HL-60/S4 treated with phorbol 12-myristate 13-acetate at 8.2 ng/mL for 4 days and 3 days (cell line): ENCODE results near the gene PDK1.
"Not testable (repeated sequence)": the region's sequence is repeated elsewhere in the genome, so short reads cannot be mapped to it uniquely, and the experiment has no call there.

Experiments
- in situ Hi-C: fragments of 300-500 bp; cut with MboI; formaldehyde crosslinking; loops from 2 replicates; pipeline ENCODE4 v1.15.0; 2022; ENCODE audit warnings: low sequenced_read_pairs

PDK1 gene

GRCh38 chr2:172551271-172551670, 4.6 kb upstream of the PDK1 start:
- in situ Hi-C loops = no loop called here

DNA sequence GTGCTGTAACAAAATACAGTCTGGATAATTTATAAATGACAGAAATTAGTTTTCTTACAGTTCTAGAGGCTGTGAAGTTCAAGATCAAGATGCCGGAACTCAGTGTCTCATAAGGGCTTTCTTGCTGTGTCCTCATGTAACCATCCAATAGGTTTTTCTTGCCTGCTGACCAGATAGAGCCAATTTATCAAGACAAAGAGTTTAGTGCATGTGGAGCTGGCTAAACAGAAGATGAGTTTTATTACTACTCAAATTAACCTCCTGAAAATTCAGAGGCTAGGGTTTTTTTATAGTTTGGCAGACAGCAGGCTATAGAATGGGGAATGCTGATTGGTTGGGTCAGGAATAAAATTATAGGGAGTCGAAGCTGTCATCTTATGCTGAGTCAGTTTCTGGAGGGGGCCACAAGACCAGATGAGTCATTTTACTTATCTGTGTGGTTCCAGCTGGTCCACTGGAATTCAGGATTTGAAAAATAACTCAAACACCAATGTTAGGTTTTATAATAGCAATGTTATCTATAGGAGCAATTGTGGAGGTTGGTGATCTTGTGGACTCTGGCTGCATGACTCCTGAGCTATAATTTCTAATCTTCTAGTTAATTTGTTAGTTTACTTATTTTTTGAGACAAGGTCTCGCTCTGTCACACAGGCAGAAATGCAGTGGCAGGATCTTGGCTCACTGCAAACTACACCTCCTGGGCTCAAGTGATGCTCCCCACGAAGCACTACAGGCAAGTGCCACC, 3.2 kb upstream of the PDK1 start:
- in situ Hi-C loops = no loop called here

GRCh38 chr2:172554352-172555271, 1.3 kb upstream of the PDK1 start:
- in situ Hi-C loops = no loop called here

DNA sequence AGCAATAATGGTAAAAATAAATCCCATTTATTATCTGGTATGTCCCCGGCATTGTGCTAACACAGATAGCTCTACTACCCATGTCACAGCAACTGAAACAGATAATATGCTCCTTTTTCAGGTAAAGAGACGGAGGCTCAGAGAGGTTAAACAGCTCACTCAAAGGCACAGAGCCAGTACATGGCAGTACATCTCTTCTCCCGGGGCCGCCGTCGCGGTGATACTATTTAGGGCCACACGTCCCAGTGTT, 693 bp upstream of the PDK1 start:
- in situ Hi-C loops = no loop called here

- in situ Hi-C loops = no loop called here
These were observed 569 bp downstream of the PDK1 start for GRCh38 chr2:172556284-172557033.

DNA sequence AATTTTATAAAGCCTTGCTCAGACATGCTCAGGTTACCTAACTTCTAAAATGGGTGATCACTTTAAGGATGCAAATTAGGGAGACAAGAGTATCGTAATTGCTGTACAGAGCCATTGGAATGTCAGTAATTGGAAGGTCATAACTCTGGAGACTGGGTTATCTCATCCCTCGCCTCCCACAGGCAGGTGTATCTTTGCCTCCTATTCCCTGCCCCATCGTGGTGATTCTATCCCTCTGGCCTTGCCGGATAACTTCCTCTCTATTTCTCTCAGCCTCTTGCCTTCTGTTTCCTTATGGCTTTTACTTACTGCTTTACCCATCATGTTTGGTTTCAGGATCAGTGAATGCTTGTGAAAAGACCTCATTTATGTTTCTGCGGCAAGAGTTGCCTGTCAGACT, 2.5 kb downstream of the PDK1 start:
- in situ Hi-C loops = no loop called here

- in situ Hi-C loops = no loop called here
These were observed 4.8 kb downstream of the PDK1 start for GRCh38 chr2:172560721-172561120.

GRCh38 chr2:172561270-172561669, 5.4 kb downstream of the PDK1 start:
- in situ Hi-C loops = no loop called here

DNA sequence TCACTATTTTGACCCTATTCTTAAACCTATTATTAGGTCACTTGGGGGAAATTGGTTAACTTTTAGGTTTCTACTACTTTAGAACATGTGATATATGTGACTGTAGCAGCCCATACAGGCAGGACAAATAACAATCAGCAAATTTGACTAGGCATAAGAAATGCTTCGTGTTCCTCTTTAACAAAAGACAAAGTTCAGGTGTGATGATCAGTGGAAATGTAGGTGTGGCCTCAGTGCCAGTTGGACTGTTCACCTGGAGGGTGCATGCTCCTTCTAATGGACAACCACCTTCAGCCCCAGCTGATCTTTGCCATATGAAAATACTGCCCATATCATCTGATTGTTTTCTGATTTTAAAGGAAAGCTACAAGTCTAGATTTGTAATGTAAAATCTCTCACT, 6.4 kb downstream of the PDK1 start:
- in situ Hi-C loops = no loop called here

DNA sequence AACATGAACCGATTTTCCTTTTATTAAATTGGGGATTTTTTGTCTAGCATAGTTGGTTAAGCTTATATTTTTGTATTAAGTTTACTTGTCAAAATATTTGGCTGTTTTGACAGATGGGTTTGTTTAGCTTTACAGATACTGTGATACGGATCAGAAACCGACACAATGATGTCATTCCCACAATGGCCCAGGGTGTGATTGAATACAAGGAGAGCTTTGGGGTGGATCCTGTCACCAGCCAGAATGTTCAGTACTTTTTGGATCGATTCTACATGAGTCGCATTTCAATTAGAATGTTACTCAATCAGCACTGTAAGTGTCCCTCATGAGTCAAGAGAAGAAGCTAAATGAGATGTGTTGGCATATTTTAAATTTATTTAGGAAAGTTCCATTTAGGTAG, 8.5 kb downstream of the PDK1 start:
- in situ Hi-C loops = no loop called here

DNA sequence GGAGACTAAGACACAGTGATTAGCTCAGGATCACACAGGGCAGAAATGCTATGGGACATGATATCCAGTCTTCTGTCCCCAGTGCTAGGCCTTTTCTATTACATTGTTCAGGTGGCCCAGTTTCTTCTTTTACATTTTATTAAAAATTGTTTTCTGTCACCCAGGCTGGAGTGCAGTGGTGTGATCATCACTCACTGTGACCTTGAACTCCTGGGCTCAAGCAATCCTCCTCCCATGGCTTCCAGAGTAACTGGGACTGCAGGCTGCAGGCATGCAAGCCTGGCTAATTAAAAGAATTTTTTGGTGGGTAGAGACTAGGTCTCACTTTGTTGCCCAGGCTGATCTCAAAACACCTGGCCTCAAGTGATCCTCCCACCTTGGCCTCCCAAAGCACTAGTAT, 15.4 kb downstream of the PDK1 start:
- in situ Hi-C loops = no loop called here

GRCh38 chr2:172572981-172573380, 17.1 kb downstream of the PDK1 start:
- in situ Hi-C loops = no loop called here

DNA sequence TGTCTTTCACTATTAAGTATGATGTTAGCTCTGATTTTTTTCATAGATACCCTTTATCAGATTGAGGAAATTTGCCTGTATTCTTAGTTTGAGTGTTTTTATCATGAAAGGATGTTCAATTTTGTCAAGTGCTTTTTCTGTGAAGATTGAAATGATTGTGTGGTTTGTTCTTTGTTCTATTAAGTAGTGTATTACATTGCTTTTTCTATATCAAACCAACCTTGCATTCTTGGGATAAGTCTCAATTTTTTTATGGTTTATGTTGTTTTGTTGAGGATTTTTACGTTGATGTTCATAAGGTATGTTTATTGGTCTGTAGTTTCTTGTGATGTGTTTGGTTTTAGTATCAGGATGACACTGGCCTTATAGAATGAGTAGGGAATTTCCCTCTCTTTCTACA, 19.1 kb downstream of the PDK1 start:
- in situ Hi-C loops = no loop called here

DNA sequence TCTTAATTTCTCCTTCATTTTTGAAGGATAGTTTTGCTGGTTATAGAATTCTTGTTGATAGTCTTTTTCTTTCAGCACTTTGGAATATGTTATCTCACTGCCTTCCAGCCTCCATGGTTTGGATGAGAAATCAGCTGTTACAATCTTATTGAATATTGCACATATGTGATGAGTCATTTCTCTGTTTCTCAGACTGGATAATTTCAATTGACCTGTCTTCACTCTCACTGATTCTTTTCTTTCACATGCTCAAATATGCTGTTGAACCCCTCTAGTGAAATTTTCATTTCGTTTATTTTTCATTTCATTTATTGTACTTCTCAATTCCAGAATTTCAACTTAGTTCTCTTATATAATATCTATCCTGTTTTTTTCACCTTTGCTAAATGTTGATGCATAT, 22.2 kb downstream of the PDK1 start:
- in situ Hi-C loops = no loop called here

DNA sequence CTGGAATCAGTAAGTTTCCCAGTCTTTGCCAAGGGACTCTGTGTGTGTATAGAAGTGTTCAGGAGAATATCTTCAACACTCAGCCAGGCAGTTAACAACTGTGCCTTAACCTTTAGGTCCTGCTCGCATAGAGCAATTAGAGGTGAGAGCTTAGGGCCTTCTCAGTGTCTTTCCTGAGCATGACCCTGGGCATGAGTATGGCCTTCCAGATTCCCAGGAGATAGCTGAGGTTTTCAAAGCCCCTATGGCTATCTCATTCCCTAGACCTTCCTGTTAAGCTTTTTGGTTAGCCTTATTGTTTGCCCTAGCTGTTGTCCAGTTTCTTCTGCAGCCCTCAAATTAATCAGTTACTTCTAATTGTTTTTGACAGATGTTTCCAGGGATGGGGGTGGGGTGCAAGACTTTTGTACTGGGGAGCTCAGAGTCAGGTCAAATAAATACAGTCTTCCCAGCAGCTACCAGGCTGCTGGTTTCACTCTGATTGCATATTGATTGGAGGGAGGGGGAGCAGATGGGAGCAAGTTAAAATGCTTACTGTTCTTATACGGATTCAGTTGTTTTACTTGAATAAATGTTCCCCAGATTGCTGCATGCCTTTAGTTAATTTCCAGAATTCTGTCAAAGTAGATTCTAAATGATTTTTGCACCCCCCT, 23.1 kb downstream of the PDK1 start:
- in situ Hi-C loops = no loop called here

DNA sequence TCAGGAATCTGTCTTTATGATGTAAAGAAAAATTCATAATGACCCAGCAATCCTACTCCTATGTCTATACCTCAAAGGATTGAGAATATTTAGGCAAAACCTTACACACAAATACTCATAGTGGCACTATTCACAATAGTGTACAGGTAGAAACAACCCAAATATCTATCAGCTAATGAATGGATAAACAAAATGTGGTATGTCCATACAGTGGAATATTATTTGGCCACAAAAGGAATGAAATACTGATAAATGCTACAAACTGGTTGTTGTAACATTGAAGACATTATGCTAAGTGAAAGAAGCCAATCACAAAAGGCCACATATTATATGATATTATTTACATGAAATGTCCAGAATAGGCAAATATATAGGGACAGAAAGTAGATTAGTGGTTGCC, 24.7 kb downstream of the PDK1 start:
- in situ Hi-C loops = no loop called here

- in situ Hi-C loops = no loop called here
These were observed 26.8 kb downstream of the PDK1 start for GRCh38 chr2:172582656-172583055.

DNA sequence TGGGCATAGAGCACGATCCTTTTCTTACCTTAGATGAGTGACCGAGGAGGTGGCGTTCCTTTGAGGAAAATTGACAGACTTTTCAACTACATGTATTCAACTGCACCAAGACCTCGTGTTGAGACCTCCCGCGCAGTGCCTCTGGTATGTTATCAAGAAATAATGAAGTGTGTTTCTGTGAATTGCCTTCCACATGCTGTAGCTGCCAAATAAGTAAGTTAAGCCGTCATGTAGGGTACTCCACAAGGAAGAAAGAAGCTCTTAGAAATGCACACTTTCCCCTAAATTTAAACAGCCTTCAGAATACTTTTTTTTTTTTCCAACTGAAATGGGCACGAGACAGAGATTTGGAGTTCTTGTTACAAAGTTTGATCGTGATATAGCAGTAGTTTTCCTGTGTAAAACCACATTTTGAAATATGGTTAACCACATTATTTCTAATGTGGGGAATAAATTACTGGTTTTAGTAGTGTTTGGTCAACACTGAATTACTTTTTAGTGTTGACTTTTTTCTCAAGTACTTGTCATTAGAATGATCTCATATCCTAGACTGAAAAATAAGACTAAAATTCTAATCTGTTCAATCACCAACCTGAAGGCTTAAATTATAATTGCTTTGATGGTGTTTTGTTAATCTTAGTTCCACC, 30.5 kb downstream of the PDK1 start:
- in situ Hi-C loops = no loop called here

- in situ Hi-C loops = not testable (repeated sequence)
These were observed 31.3 kb downstream of the PDK1 start for GRCh38 chr2:172587231-172587630.

GRCh38 chr2:172588931-172589330, 33.0 kb downstream of the PDK1 start:
- in situ Hi-C loops = no loop called here

DNA sequence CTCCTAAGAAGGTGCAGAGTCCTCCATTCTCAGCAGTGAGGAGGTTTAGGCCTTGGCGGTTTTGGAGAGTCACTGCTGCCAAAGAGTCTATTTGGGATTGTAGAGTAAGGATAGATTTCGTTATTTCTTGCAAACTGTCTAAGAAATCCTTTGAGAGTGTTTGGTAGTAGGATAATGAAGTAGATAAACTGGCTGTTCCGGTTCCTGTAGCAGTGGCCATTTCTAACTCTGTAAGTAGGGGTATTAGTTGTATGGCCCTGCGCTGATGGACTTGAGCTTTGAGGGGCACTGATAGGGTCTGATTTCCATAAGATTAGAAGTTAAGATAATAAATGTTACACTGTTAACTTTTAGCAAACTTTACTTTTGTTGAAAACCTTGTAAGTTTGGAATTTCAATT, 35.5 kb downstream of the PDK1 start:
- in situ Hi-C loops = not testable (repeated sequence)
